ENCODE results near the gene CEBPB. TPM values are rescaled to one million over a fixed set of nuclear protein-coding genes. Genes with fewer than 3 reads are reported as not detected.
"Not testable (repeated sequence)": the region's sequence is repeated elsewhere in the genome, so short reads cannot be mapped to it uniquely, and the experiment has no call there.

Gene CEBPB
- total RNA-seq, 2 experiments from 2014 or later: 17.9 to 24.1 TPM

- DNase-seq: no peak
- Mint-ChIP-seq H3K27ac (no peak overlapping the region), H3K36me3 (ENCODE audit: low read depth) (peaks cover 26% of the 10 kb centered on the region), H3K4me1 (peaks cover 40% of the 10 kb centered on the region), H3K27me3 (no peaks in the 10 kb centered on the region), H3K9me3 (peaks cover 3% of the 10 kb centered on the region), H3K4me3 (no peak overlapping the region)
- POLR2A ChIA-PET: no interaction called here
- CTCF ChIA-PET: interaction anchor here (0.6 kb wide), 1 partner anchor 290 kb away, joined by 3 read pairs; no protein-coding TSS in a partner anchor
These were observed 7.0 kb downstream of the CEBPB start for GRCh38 chr20:50197463-50198179.

GRCh38 chr20:50198180-50198666 is 7.6 kb downstream of the CEBPB start:
- peaks cover 3% of the 10 kb centered on the region for H3K9me3 Mint-ChIP-seq
- peaks cover 20% of the 10 kb centered on the region for H3K36me3 Mint-ChIP-seq (ENCODE audit: low read depth)
- DNase-seq: no peak
- ChIA-PET CTCF (interaction anchor here (0.8 kb wide), 1 partner anchor 58 kb away, joined by 4 read pairs; no protein-coding TSS in a partner anchor), POLR2A (no interaction called here)
- no peak overlapping the region for H3K27ac Mint-ChIP-seq
- no peak overlapping the region for H3K4me3 Mint-ChIP-seq
- peaks cover 41% of the 10 kb centered on the region for H3K4me1 Mint-ChIP-seq
- no peaks in the 10 kb centered on the region for H3K27me3 Mint-ChIP-seq

- no peak for DNase-seq
- POLR2A ChIA-PET: no interaction called here
- Mint-ChIP-seq H3K27ac (no peak overlapping the region), H3K4me3 (no peak overlapping the region), H3K36me3 (ENCODE audit: low read depth) (peaks cover 17% of the 10 kb centered on the region), H3K9me3 (peaks cover 5% of the 10 kb centered on the region), H3K27me3 (no peaks in the 10 kb centered on the region), H3K4me1 (peaks cover 36% of the 10 kb centered on the region)
- CTCF ChIA-PET: interaction anchor here (0.8 to 1.0 kb wide), 2 partner anchors 58 to 266 kb away, joined by 3 to 4 read pairs; no protein-coding TSS in a partner anchor
These were observed 8.1 kb downstream of the CEBPB start for GRCh38 chr20:50198716-50199115.

- ChIA-PET POLR2A (no interaction called here), CTCF (interaction anchor here (0.7 to 3.5 kb wide), 5 partner anchors 8 to 265 kb away, joined by 3 to 9 read pairs (median 5); no protein-coding TSS in a partner anchor)
- no peak overlapping the region for H3K27ac Mint-ChIP-seq
- H3K27me3 Mint-ChIP-seq: no peaks in the 10 kb centered on the region
- peaks cover 17% of the 10 kb centered on the region for H3K36me3 Mint-ChIP-seq (ENCODE audit: low read depth)
- H3K4me3 Mint-ChIP-seq: no peak overlapping the region
- H3K9me3 Mint-ChIP-seq: peaks cover 13% of the 10 kb centered on the region
- H3K4me1 Mint-ChIP-seq: peaks cover 29% of the 10 kb centered on the region
- no peak for DNase-seq
These were observed 9.1 kb downstream of the CEBPB start for GRCh38 chr20:50199703-50200102.

GRCh38 chr20:50200482-50201104 is 10.0 kb downstream of the CEBPB start:
- POLR2A ChIA-PET: no interaction called here
- peaks cover 21% of the 10 kb centered on the region for H3K4me1 Mint-ChIP-seq
- no peaks in the 10 kb centered on the region for H3K27me3 Mint-ChIP-seq
- H3K9me3 Mint-ChIP-seq: peaks cover 13% of the 10 kb centered on the region
- H3K27ac Mint-ChIP-seq: no peak overlapping the region
- no peak for DNase-seq
- CTCF ChIA-PET: interaction anchor here (1.3 to 3.5 kb wide), 3 partner anchors 9 to 138 kb away, joined by 4 to 9 read pairs (median 5); no protein-coding TSS in a partner anchor
- no peak overlapping the region for H3K4me3 Mint-ChIP-seq
- H3K36me3 Mint-ChIP-seq (ENCODE audit: low read depth): peaks cover 16% of the 10 kb centered on the region

GRCh38 chr20:50201710-50202109 is 11.1 kb downstream of the CEBPB start:
- CTCF ChIA-PET: interaction anchor here (0.6 to 3.5 kb wide), 3 partner anchors 10 to 28 kb away, joined by 3 to 9 read pairs (median 3); no protein-coding TSS in a partner anchor
- H3K27me3 Mint-ChIP-seq, H3K4me3 Mint-ChIP-seq, H3K27ac Mint-ChIP-seq, POLR2A ChIA-PET, DNase-seq: not testable (repeated sequence)
- Mint-ChIP-seq H3K9me3 (peaks cover 13% of the 10 kb centered on the region), H3K4me1 (peaks cover 17% of the 10 kb centered on the region), H3K36me3 (ENCODE audit: low read depth) (peaks cover 11% of the 10 kb centered on the region)

- peaks cover 15% of the 10 kb centered on the region for H3K4me1 Mint-ChIP-seq
- no peak overlapping the region for H3K27ac Mint-ChIP-seq
- H3K36me3 Mint-ChIP-seq (ENCODE audit: low read depth): peaks cover 11% of the 10 kb centered on the region
- peaks cover 5% of the 10 kb centered on the region for H3K27me3 Mint-ChIP-seq
- H3K9me3 Mint-ChIP-seq: peaks cover 13% of the 10 kb centered on the region
- no peak overlapping the region for H3K4me3 Mint-ChIP-seq
- POLR2A ChIA-PET: no interaction called here
- CTCF ChIA-PET: interaction anchor here (3.5 kb wide), 1 partner anchor 11 kb away, joined by 9 read pairs; no protein-coding TSS in a partner anchor
- no peak for DNase-seq
These were observed 12.0 kb downstream of the CEBPB start for GRCh38 chr20:50202677-50203076.

- Mint-ChIP-seq H3K4me1 (peaks cover 15% of the 10 kb centered on the region), H3K27ac (no peak overlapping the region), H3K4me3 (no peak overlapping the region), H3K9me3 (peaks cover 13% of the 10 kb centered on the region), H3K36me3 (ENCODE audit: low read depth) (peaks cover 11% of the 10 kb centered on the region), H3K27me3 (peaks cover 7% of the 10 kb centered on the region)
- DNase-seq: no peak
- POLR2A ChIA-PET: no interaction called here
- CTCF ChIA-PET: no interaction called here
These were observed 13.6 kb downstream of the CEBPB start for GRCh38 chr20:50203951-50204937.

GRCh38 chr20:50207026-50207425 is 16.4 kb downstream of the CEBPB start:
- CTCF ChIA-PET: interaction anchor here (1.1 to 1.4 kb wide), 2 partner anchors 20 to 57 kb away, joined by 3 read pairs; no protein-coding TSS in a partner anchor
- H3K9me3 Mint-ChIP-seq: peaks cover 9% of the 10 kb centered on the region
- peaks cover 27% of the 10 kb centered on the region for H3K4me1 Mint-ChIP-seq
- H3K27me3 Mint-ChIP-seq: peaks cover 8% of the 10 kb centered on the region
- DNase-seq: no peak
- no peak overlapping the region for H3K4me3 Mint-ChIP-seq
- H3K27ac Mint-ChIP-seq: no peak overlapping the region
- peaks cover 3% of the 10 kb centered on the region for H3K36me3 Mint-ChIP-seq (ENCODE audit: low read depth)
- POLR2A ChIA-PET: no interaction called here

- Mint-ChIP-seq H3K4me3 (no peak overlapping the region), H3K9me3 (peaks cover 9% of the 10 kb centered on the region), H3K36me3 (ENCODE audit: low read depth) (peaks cover 3% of the 10 kb centered on the region), H3K27me3 (peaks cover 17% of the 10 kb centered on the region), H3K4me1 (peaks cover 25% of the 10 kb centered on the region), H3K27ac (no peak overlapping the region)
- ChIA-PET CTCF (interaction anchor here (0.8 to 1.5 kb wide), 3 partner anchors 10 to 56 kb away, joined by 3 read pairs; no protein-coding TSS in a partner anchor), POLR2A (no interaction called here)
- no peak for DNase-seq
These were observed 17.5 kb downstream of the CEBPB start for GRCh38 chr20:50208085-50208491.

- H3K4me1 Mint-ChIP-seq: peaks cover 30% of the 10 kb centered on the region
- POLR2A ChIA-PET; H3K4me3 Mint-ChIP-seq; H3K9me3 Mint-ChIP-seq; H3K27ac Mint-ChIP-seq; DNase-seq; H3K36me3 Mint-ChIP-seq (ENCODE audit: low read depth): not testable (repeated sequence)
- peaks cover 20% of the 10 kb centered on the region for H3K27me3 Mint-ChIP-seq
- CTCF ChIA-PET: interaction anchor here (1.5 kb wide), 1 partner anchor 14 kb away, joined by 3 read pairs; no protein-coding TSS in a partner anchor
These were observed 18.2 kb downstream of the CEBPB start for GRCh38 chr20:50208815-50209214.

- Mint-ChIP-seq H3K4me3 (no peak overlapping the region), H3K9me3 (no peaks in the 10 kb centered on the region), H3K36me3 (ENCODE audit: low read depth) (no peaks in the 10 kb centered on the region), H3K27me3 (peaks cover 22% of the 10 kb centered on the region), H3K27ac (no peak overlapping the region), H3K4me1 (peaks cover 35% of the 10 kb centered on the region)
- POLR2A ChIA-PET: no interaction called here
- CTCF ChIA-PET: interaction anchor here (1.0 to 2.0 kb wide), 5 partner anchors 10 to 254 kb away, joined by 4 to 7 read pairs (median 5); partner anchors contain the start of gene CEBPB
- DNase-seq: no peak
These were observed 19.5 kb downstream of the CEBPB start for GRCh38 chr20:50210066-50210619.

Measured in activated CD4-positive, alpha-beta T cell treated with anti-CD3 and anti-CD28 coated beads, Interleukin-2, amount 10 ng/mL, durations not matched to agents 7 days and 5 days (primary cell).